AG10803 (cell line): ENCODE data around the gene ROR2.

Source experiments
- DNase-seq: peaks from one replicate; pipeline ENCODE4 v3.0.0; 2010; ENCODE audit warnings: low read depth
- H3K4me3 ChIP-seq: 2 replicates; pipeline ENCODE4 v1.5.1; 2011; ENCODE audit warnings: mild to moderate bottlenecking, low read length, control low read depth
- CTCF ChIP-seq: conservative IDR thresholded peaks from 2 replicates; pipeline ENCODE4 v1.5.1; 2011; ENCODE audit warnings: mild to moderate bottlenecking, low read length, control low read depth, inconsistent platforms

The ROR2 gene

DNA sequence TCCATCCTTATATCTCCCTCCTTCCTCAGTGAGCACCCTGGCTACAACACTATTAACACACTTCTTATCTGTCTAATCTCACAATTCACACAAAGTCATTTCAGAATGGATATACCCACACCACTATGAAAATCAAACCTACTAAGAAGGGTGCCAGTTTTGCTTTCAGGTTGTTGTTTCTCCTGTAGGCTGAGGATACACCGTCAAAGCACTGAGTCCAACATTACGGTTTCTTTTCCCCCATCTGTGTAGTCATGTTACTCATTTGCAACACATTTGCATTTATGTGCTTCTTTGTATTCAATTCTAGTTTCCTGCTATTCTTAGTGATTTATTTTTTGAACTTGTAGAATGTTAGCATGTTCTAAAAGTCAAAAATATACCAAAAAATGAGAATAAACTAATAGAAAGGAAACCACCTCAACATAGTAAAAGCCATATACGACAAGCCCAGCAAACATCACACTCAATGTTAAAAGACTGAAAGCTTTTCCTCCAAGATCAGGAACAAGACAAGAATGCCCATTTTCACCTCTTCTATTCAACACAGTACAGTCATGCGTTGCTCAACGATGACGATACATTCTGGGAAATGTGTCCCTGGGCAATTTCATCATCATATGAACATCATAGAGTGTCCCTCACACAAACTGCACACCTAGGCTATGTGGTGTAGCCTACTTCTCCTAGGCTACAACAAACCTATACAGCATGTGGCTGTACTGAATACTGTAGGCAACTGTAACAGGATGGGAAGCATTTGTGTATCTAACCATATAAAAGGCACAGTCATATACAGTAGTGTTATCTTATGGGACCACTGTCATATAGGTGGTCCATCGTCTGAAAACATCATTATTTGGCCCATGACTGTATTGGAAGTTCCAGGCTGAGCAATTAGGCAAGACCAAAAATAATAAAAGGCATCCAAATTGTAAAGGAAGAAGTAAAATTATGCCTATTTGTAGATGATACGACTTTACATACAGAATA is 6.3 kb downstream of the ROR2 start:
- no peak for TF ChIP-seq CTCF
- no peak for DNase-seq
- no peak overlapping the region for H3K4me3 ChIP-seq

DNA sequence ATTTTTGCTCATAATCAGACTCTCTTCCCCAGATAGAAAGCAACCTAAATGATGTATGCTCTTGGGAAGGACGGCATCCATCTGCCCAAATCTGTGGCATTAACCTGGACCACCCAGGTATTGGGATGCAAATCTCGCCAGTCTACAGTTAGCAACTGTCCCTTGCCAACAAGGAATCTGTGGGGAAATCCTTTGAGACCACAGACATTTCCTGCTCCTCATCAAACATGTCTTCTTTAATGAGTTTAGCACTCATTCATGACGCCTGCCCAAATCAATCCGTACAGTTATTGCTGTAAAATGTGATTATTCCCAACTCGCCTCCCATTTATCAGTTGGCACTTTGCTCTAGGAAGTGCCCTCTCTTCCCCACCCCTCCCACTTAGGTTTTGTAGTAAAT is 7.8 kb downstream of the ROR2 start:
- no peak overlapping the region for H3K4me3 ChIP-seq
- TF ChIP-seq CTCF, result no peak

GRCh38 chr9:91939978-91940377 is 10.1 kb downstream of the ROR2 start:
- DNase-seq, result no peak
- no peak for TF ChIP-seq CTCF
- no peak overlapping the region for H3K4me3 ChIP-seq

More for the DNA sequence above, 7.8 kb downstream of the ROR2 start:
- no peak for DNase-seq

DNA sequence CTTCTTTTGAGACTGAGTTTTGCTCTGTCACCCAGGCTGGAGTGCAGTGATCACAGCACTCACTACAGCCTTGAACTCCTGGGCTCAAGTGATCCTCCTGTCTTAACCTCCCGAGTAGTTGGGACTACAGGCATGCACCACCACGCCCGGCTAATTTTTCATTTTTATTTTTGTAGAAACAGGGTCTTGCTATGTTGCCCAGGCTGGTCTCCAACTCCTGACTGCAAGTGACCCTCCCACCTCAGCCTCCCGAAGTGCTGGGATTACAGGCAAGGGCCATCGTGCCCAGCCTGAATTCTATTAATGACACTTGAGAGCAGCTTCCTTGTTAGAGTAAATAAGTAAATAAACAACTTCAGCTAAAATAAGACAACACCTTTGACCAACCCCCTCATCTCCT is 12.3 kb downstream of the ROR2 start:
- TF ChIP-seq CTCF, result no peak
- no peak overlapping the region for H3K4me3 ChIP-seq
- no peak for DNase-seq

DNA sequence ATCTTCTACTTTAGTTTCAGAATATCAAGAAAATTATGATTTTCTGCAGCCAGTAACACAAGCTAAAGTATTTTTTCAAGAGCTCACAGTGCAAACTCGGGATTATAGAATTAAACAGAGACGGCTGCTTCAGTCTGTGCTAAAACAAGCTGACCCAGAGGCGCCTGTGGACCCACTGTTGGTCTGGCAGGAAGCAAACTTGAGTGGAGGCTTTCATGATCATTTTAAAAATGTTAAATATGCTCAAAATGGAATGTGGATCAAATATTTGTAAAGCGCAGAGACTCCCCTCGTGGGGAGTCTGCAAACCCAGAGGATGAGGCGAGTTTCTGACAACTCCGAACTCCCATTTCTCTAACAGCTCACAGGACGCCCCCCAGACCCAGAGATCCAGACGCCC is 13.0 kb downstream of the ROR2 start:
- no peak overlapping the region for H3K4me3 ChIP-seq
- TF ChIP-seq CTCF, result no peak
- DNase-seq, result no peak

DNA sequence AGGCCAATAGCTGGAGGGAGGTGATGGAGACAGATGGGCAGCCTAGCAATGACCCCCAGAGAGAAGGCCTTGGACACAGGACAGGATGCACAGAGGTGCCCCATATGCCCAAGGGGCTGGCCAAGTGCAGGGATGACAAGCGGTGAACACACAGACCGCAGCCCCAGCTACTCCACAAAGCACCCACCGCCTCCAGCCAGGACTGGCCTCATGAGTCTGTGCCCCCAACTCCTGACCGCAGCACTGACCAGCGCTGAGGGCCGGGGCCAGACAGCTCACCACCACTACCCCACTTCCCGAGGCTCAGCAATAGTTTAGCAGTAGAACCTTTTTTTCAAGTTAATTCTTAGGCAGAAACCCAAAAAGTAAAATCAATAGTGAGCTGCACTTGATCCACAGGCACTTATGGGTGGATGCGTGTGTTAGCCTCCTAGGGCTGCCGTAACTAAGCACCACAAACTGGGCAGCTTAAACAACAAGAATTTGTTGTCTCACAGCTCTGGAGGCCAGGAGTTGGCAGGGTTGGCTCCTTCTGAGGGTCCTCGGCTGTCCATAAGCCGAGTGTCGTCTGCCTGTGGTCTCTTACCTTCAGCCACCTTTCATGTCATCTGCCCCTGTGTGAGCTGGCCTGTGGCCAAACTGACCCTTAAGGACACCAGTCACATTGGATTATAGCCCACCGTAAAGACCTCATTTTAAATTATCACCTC is 14.1 kb downstream of the ROR2 start:
- no peak overlapping the region for H3K4me3 ChIP-seq
- TF ChIP-seq CTCF, result no peak
- DNase-seq, result no peak
